Left ventricle myocardium superior (tissue), 1 donor: ENCODE measurements around the gene COBLL1. TPM values are rescaled to one million over a fixed set of nuclear protein-coding genes. Genes with fewer than 3 reads are reported as not detected.
A peak's percentile ranks its signal among the peaks of the same experiment; 100 is the strongest.

Experiments
- ATAC-seq: fragments of 200-7000 bp; cut with Tn5 transposase; one replicate; pipeline ENCODE4 v1.9.1; 2020; ENCODE audit warnings: mild to moderate bottlenecking, moderate library complexity
- DNase-seq: peaks from one replicate; pipeline ENCODE4 v3.0.0-alpha.2; 2020
- intact Hi-C: fragments of 100-400 bp; cut with micrococcal nuclease; formaldehyde crosslinking; loops from one replicate; pipeline ENCODE4 v1.11.0; 2022
- total RNA-seq: library from RNA; stranded (reverse); fragmentation: NEBNext Ultra II Directional; extraction: Animal tissue kit (Norgen Biotek cat#: 25700); gene quantifications from one replicate; pipeline ENCODE4 v1.2.1, GENCODE V29; 2021
- donor health status: DM: no; HTN: yes; CAD: no; lungs with severe emphysema.

Gene COBLL1
- total RNA-seq, 1 donor from 2014 or later: 17.0 TPM

GRCh38 chr2:164794432-164795231 is 47.0 kb downstream of the COBLL1 start:
- intact Hi-C loops: no loop called here
- DNase-seq: no peak
- peak; percentile 60 for ATAC-seq

- no peak for ATAC-seq
Observed at GRCh38 chr2:164794016-164794415, 47.6 kb downstream of the COBLL1 start.

GRCh38 chr2:164793529-164793928 is 48.1 kb downstream of the COBLL1 start:
- ATAC-seq: no peak
- intact Hi-C loops: no loop called here

More at GRCh38 chr2:164794016-164794415, 47.6 kb downstream of the COBLL1 start:
- intact Hi-C loops: no loop called here
- DNase-seq: no peak

GRCh38 chr2:164792316-164793170 is 49.1 kb downstream of the COBLL1 start:
- ATAC-seq (peak; percentile 28), DNase-seq (no peak)
- intact Hi-C loops: no loop called here

More at GRCh38 chr2:164793529-164793928, 48.1 kb downstream of the COBLL1 start:
- no peak for DNase-seq

DNA sequence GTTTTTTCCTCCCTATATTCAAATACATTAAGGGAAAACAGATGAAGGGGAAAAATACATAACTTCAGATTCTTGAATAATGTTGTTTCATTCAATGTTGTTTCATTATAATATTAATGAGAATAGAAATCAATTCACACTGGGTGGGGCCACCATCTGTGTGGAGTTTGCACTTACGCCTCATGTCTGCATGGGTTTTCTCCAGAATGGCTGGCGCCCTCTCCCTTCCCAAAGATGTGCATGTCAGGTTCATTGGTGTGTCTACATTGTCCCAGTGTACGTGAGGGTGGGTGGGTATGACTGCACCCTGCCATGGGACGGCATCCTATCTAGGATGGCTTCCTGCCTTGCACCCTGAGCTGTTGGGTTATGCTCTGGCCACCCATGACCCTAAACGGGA is 51.7 kb downstream of the COBLL1 start:
- DNase-seq (no peak), ATAC-seq (no peak)
- intact Hi-C loops: no loop called here

- no peak for DNase-seq
- intact Hi-C loops: no loop called here
- ATAC-seq: no peak
Observed at GRCh38 chr2:164786787-164787186, 54.8 kb downstream of the COBLL1 start.

- DNase-seq (no peak), ATAC-seq (peak; percentile 23)
- intact Hi-C loops: no loop called here
Observed at GRCh38 chr2:164785457-164785856, 56.2 kb downstream of the COBLL1 start.

- DNase-seq (no peak), ATAC-seq (peak; percentile 61)
- intact Hi-C loops: no loop called here
Observed at GRCh38 chr2:164784376-164784775, 57.2 kb downstream of the COBLL1 start.

DNA sequence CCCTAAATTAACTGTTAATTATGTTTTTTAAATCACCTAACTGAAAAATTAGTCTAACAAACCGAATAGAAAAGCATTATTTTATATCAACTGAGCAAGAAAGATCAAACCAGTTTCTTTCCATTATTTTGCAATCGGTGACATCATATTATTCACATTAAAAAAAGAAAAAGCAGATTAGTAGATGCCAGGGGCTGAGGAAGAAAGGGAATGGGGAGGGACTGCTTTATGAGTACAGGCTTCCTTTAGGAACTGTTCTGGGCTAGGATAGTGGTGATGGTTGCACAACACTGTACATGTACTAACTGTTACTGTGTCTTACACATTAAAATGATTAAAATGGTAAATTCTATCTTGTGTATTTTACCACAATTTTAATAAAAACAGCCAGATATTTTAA is 59.3 kb downstream of the COBLL1 start:
- intact Hi-C loops: no loop called here
- ATAC-seq (peak; percentile 90), DNase-seq (no peak)

- DNase-seq: no peak
- intact Hi-C loops: no loop called here
- ATAC-seq: no peak
Observed at GRCh38 chr2:164781394-164781793, 60.2 kb downstream of the COBLL1 start.

GRCh38 chr2:164780611-164781178 is 60.9 kb downstream of the COBLL1 start:
- DNase-seq: no peak
- intact Hi-C loops: no loop called here
- ATAC-seq: no peak

DNA sequence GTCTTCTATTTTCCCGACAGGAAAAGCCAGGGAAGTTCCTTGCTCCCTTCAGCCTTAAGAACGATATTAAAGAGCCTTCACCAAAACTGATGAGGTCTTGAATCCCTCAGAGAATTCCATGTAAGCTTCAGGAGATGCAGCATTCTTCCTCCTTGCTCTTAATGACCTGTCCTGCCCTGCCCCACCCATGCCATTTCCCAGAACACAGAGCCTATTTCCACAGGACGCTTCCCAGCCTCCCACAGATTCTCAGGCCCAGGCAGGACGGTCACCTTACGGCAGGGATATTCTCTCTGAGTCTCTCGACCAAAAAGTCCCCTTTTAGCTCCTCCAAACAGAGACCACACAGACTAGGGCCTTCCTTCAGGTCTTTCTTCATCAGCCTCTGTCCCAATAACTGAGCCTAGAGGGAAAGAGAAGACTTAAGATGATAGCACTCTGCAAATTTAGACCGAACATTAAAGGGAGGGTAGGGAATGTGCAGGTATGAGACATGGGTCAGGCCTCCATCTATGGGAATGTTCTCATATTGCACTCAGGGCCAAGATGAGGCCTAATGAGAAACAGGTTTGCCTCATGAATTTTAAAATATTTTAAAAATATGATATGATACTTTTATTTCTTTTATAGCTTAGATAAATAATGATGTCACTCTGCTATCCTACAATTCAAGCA is 62.1 kb downstream of the COBLL1 start:
- intact Hi-C loops: no loop called here
- ATAC-seq (peak; percentile 30), DNase-seq (no peak)

GRCh38 chr2:164778723-164779122 is 62.9 kb downstream of the COBLL1 start:
- DNase-seq (no peak), ATAC-seq (no peak)
- intact Hi-C loops: no loop called here

- no peak for DNase-seq
- no peak for ATAC-seq
Observed at GRCh38 chr2:164777847-164778461, 63.7 kb downstream of the COBLL1 start.

DNA sequence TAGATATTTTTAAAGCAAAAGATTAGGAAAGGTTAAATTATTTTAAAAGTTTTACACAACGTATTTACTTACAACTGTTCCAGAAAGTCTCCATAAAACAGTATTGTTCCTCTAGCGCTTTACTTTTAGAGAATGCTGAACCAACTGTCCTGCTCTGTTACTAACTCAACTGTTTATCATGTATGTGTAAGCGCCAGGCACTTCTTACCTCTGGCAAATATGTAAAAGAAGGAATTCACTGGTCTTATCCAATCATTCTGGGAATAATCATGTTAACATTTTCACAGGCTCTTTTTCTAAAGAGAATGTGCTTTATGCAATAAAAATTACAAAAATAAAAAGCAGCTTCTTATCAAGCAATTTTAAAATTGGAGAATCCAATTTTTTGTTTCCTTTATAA is 68.0 kb downstream of the COBLL1 start:
- DNase-seq (no peak), ATAC-seq (no peak)
- intact Hi-C loops: no loop called here

More at GRCh38 chr2:164777847-164778461, 63.7 kb downstream of the COBLL1 start:
- intact Hi-C loops: no loop called here

DNA sequence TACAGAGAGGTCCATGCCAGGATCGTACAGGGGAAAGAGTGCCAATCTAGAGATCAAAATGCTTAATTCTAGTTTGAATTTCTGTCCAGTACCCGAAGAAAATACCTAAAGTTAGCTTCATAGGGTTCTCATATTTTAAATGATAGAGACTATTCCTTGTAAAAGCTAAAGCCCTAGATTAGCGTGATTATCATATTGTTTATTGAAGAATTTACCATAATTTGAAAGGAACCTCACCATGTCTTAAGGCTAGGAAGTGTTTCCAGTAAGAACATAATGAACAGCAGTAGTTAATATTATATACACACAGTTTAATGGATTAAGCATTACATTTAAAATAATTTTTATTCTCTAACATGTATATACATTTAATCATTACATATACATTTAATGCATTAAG is 68.5 kb downstream of the COBLL1 start:
- no peak for ATAC-seq
- no peak for DNase-seq
- intact Hi-C loops: no loop called here

DNA sequence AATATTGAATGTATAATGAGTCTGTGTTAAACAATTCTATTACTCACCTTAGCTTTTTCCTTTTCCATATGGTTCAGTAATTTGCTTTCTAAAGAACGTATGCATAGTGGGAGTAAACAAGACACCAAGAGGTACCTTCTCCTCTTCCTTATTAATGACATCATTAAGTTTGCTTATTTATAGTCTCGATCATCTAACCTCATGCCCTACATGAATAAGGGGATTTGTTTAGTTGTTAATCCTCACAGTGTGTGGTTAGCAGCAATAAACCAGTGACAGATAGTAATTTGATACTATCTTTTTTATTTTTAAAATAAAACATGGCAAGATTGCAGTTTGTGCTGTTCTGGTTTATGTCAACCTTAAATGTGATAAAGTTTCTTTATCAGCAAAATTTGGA is 69.7 kb downstream of the COBLL1 start:
- DNase-seq (no peak), ATAC-seq (no peak)
- intact Hi-C loops: no loop called here

DNA sequence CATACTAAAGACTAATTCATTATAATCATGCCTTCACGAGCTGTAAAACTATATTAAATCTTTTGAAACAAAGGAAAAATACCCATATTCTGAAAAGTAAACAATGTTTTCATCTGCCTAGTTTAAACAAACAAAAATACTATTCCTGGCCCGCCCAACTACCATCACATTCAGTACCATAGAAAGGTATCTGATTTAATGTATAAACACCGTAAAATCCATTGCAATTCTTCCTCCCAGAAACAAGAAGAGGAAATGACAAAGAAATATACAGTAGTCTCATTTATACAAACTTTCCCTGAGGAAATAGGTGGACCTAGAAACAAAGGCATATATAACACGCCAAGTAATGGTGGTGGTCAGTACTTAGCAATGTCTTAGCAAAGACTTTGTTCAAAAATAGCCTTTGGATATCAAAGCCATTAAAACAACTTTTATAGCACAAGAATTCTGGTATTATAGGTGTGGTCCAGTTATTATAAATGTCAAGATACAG is 71.2 kb downstream of the COBLL1 start:
- no peak for DNase-seq
- ATAC-seq: no peak
- intact Hi-C loops: no loop called here

DNA sequence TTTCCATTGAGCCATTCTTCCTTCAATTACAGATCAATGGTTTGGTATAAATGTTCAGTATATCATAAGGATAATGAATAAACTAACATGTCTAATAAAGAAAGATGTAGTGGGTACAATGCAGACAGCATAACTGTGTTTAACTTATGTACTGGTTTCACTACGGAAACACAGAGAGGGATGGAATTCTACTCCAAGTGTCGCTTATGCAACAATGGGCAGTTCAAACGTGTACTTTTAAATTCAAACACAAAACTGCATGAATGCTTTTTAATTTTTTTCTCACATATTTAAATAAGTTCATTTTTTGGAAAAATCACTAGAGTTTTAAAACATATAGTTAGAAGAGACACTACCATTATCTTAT is 74.7 kb downstream of the COBLL1 start:
- intact Hi-C loops: no loop called here
- DNase-seq (no peak), ATAC-seq (no peak)
